Breast epithelium (tissue), 4 donors: ENCODE data around the gene NRG3. TPM values are rescaled to one million over a fixed set of nuclear protein-coding genes. Genes with fewer than 3 reads are reported as not detected.
"Not testable (repeated sequence)": the region's sequence is repeated elsewhere in the genome, so short reads cannot be mapped to it uniquely, and the experiment has no call there.

Experiments used
- DNase-seq, 2 donors: peaks; one replicate each; pipeline ENCODE4 v3.0.0-alpha.2; 2019; ENCODE audit warnings: low spot score in 2 of 2
- H3K27ac ChIP-seq, 2 donors: fragments of 200-600 bp; sonication (generic) in 1 of 2; one replicate each; pipeline ENCODE4 v1.5.1; 2016 to 2019; ENCODE audit warnings: mild to moderate bottlenecking in 1 of 2
- H3K27me3 ChIP-seq, 2 donors: fragments of 200-600 bp; sonication (generic) in 1 of 2; one replicate each; pipeline versions ENCODE4 v1.5.1 to v1.6.0; 2017 to 2019; ENCODE audit warnings: control low read depth in 1 of 2, mild to moderate bottlenecking in 1 of 2
- H3K36me3 ChIP-seq: fragments of 200-600 bp; one replicate; pipeline ENCODE4 v1.5.1; 2019
- H3K4me1 ChIP-seq, 2 donors: fragments of 200-600 bp; sonication (generic); one replicate each; pipeline ENCODE4 v1.5.1; 2016 to 2019; ENCODE audit warnings: control low read depth in 1 of 2
- H3K4me3 ChIP-seq, 3 donors: fragments of 200-600 bp; sonication (generic); 1 replicate in 2 of 3; 2 replicates in 1 of 3; pipeline ENCODE4 v1.5.1; 2016 to 2019; ENCODE audit warnings: mild to moderate bottlenecking in 3 of 3, moderate library complexity in 2 of 3
- H3K9me3 ChIP-seq, 2 donors: fragments of 200-600 bp; sonication (generic) in 1 of 2; one replicate each; pipeline ENCODE4 v1.5.1; 2016 to 2019; ENCODE audit warnings: control low read depth in 1 of 2
- CTCF ChIP-seq, 3 donors: fragments of 450-650 bp; IDR thresholded peaks; one replicate each; pipeline ENCODE4 v1.5.1; 2016 to 2017; ENCODE audit warnings: antibody characterized with exemption in 3 of 3, mild to moderate bottlenecking in 3 of 3, moderate library complexity in 3 of 3
- POLR2A ChIP-seq: fragments of 450-650 bp; IDR thresholded peaks from one replicate; pipeline ENCODE4 v1.6.1; 2016; ENCODE audit warnings: antibody characterized with exemption, mild to moderate bottlenecking, moderate library complexity
- POLR2AphosphoS5 ChIP-seq, 3 donors: sonication (generic); formaldehyde crosslinking; IDR thresholded peaks; one replicate each; pipeline ENCODE4 v1.6.1; 2017; ENCODE audit warnings: antibody characterized with exemption in 3 of 3
- intact Hi-C: fragments of 100-400 bp; cut with DNase I; formaldehyde crosslinking; loops from one replicate; pipeline ENCODE4 v1.15.1; 2023; ENCODE audit warnings: low total_unique reads
- total RNA-seq, 3 donors: library from RNA; depleted of rRNA; stranded (reverse); fragments of >200 nt; gene quantifications; one replicate each; pipeline ENCODE4 v1.1.0, GENCODE V29; 2016

The NRG3 gene
- total RNA-seq, 3 donors from 2014 or later = 0.16 to 0.88 (median 0.33) TPM

GRCh38 chr10:82660986-82661385, 786.0 kb downstream of the NRG3 start:
- Histone ChIP-seq H3K27ac (no peak overlapping the region), H3K9me3 (no peaks in the 10 kb centered on the region), H3K36me3 (no peaks in the 10 kb centered on the region), H3K4me1 (no peaks in the 10 kb centered on the region), H3K4me3 (no peak overlapping the region), H3K27me3 (no peaks in the 10 kb centered on the region)
- TF ChIP-seq POLR2AphosphoS5 (IDR thresholded peaks at IDR 0.05) = no peak
- no peak for TF ChIP-seq CTCF (IDR thresholded peaks at IDR 0.05)
- TF ChIP-seq POLR2A = no peak
- intact Hi-C loops = no loop called here
- DNase-seq = no peak

- no peak for TF ChIP-seq POLR2AphosphoS5 (IDR thresholded peaks at IDR 0.05)
- Histone ChIP-seq H3K9me3 (no peaks in the 10 kb centered on the region), H3K27me3 (no peaks in the 10 kb centered on the region), H3K4me1 (no peaks in the 10 kb centered on the region), H3K27ac (no peak overlapping the region), H3K36me3 (no peaks in the 10 kb centered on the region), H3K4me3 (no peak overlapping the region)
- intact Hi-C loops = no loop called here
- no peak for DNase-seq
Observed at GRCh38 chr10:82661701-82662100, 786.7 kb downstream of the NRG3 start.

GRCh38 chr10:82668221-82668895, 793.4 kb downstream of the NRG3 start:
- Histone ChIP-seq H3K27ac (no peak overlapping the region), H3K4me3 (no peak overlapping the region)

GRCh38 chr10:82674036-82674435, 799.0 kb downstream of the NRG3 start:
- no peaks in the 10 kb centered on the region for H3K36me3 ChIP-seq
- DNase-seq = no peak
- intact Hi-C loops = no loop called here
- TF ChIP-seq POLR2AphosphoS5 (IDR thresholded peaks at IDR 0.05) (no peak), CTCF (IDR thresholded peaks at IDR 0.05) (no peak), POLR2A (no peak)
- no peak overlapping the region for H3K27ac ChIP-seq
- H3K27me3 ChIP-seq = no peaks in the 10 kb centered on the region
- no peak overlapping the region for H3K4me3 ChIP-seq
- peaks cover 0 to 5% of the 10 kb centered on the region in 2 donors for H3K9me3 ChIP-seq
- no peaks in the 10 kb centered on the region for H3K4me1 ChIP-seq

More at GRCh38 chr10:82668221-82668895, 793.4 kb downstream of the NRG3 start:
- TF ChIP-seq POLR2A (no peak), CTCF (IDR thresholded peaks at IDR 0.05) (no peak), POLR2AphosphoS5 (IDR thresholded peaks at IDR 0.05) (no peak)
- intact Hi-C loops = no loop called here
- DNase-seq = no peak
- no peaks in the 10 kb centered on the region for H3K9me3 ChIP-seq
- no peaks in the 10 kb centered on the region for H3K27me3 ChIP-seq
- H3K36me3 ChIP-seq = no peaks in the 10 kb centered on the region
- H3K4me1 ChIP-seq = no peaks in the 10 kb centered on the region

GRCh38 chr10:82677932-82678331, 802.9 kb downstream of the NRG3 start:
- intact Hi-C loops, H3K4me3 ChIP-seq, H3K9me3 ChIP-seq, DNase-seq, H3K27ac ChIP-seq, H3K36me3 ChIP-seq, H3K27me3 ChIP-seq, H3K4me1 ChIP-seq: not testable (repeated sequence)

GRCh38 chr10:82678451-82678850, 803.5 kb downstream of the NRG3 start:
- DNase-seq, H3K27ac ChIP-seq, intact Hi-C loops, H3K4me3 ChIP-seq, H3K4me1 ChIP-seq, H3K36me3 ChIP-seq, H3K9me3 ChIP-seq, H3K27me3 ChIP-seq: not testable (repeated sequence)

GRCh38 chr10:82680608-82681007, 805.6 kb downstream of the NRG3 start:
- intact Hi-C loops = no loop called here
- H3K27me3 ChIP-seq = no peaks in the 10 kb centered on the region
- no peak for DNase-seq
- no peaks in the 10 kb centered on the region for H3K36me3 ChIP-seq
- peaks cover 0 to 5% of the 10 kb centered on the region in 2 donors for H3K9me3 ChIP-seq
- TF ChIP-seq CTCF (IDR thresholded peaks at IDR 0.05) = no peak
- TF ChIP-seq POLR2A = no peak
- no peak for TF ChIP-seq POLR2AphosphoS5 (IDR thresholded peaks at IDR 0.05)
- H3K27ac ChIP-seq = no peak overlapping the region
- no peaks in the 10 kb centered on the region for H3K4me1 ChIP-seq
- H3K4me3 ChIP-seq = no peak overlapping the region
